ENCODE data around the gene TFCP2L1.
"Not testable (repeated sequence)": the region's sequence is repeated elsewhere in the genome, so short reads cannot be mapped to it uniquely, and the experiment has no call there.

The TFCP2L1 gene

GRCh38 chr2:121295911-121296650, 11.1 kb upstream of the TFCP2L1 start:
- DNase-seq (ENCODE audit: low read depth in 2 of 2), result no peak

GRCh38 chr2:121294881-121295840, 10.2 kb upstream of the TFCP2L1 start:
- DNase-seq (ENCODE audit: low read depth in 2 of 2), result no peak

- no peak for DNase-seq (ENCODE audit: low read depth in 2 of 2)
These were observed 8.7 kb upstream of the TFCP2L1 start for GRCh38 chr2:121293450-121294325.

- no peak for DNase-seq (ENCODE audit: low read depth in 2 of 2)
These were observed 6.2 kb upstream of the TFCP2L1 start for GRCh38 chr2:121291251-121291580.

- no peak for DNase-seq (ENCODE audit: low read depth in 2 of 2)
These were observed 4.3 kb upstream of the TFCP2L1 start for GRCh38 chr2:121289271-121289670.

- DNase-seq (ENCODE audit: low read depth in 2 of 2), result no peak
These were observed 3.6 kb upstream of the TFCP2L1 start for GRCh38 chr2:121288454-121289231.

- no peak for DNase-seq (ENCODE audit: low read depth in 2 of 2)
These were observed 3.0 kb upstream of the TFCP2L1 start for GRCh38 chr2:121287956-121288355.

- no peak for DNase-seq (ENCODE audit: low read depth in 2 of 2)
These were observed 2.3 kb upstream of the TFCP2L1 start for GRCh38 chr2:121287146-121287798.

GRCh38 chr2:121286506-121286905, 1.5 kb upstream of the TFCP2L1 start:
- no peak for DNase-seq (ENCODE audit: low read depth in 2 of 2)

- DNase-seq (ENCODE audit: low read depth in 2 of 2), result no peak
These were observed 924 bp upstream of the TFCP2L1 start for GRCh38 chr2:121285926-121286325.

- no peak for DNase-seq (ENCODE audit: low read depth in 2 of 2)
These were observed 1.1 kb downstream of the TFCP2L1 start for GRCh38 chr2:121283670-121284462.

GRCh38 chr2:121282800-121283385, 2.1 kb downstream of the TFCP2L1 start:
- no peak for DNase-seq (ENCODE audit: low read depth in 2 of 2)

GRCh38 chr2:121281694-121282093, 3.3 kb downstream of the TFCP2L1 start:
- no peak for DNase-seq (ENCODE audit: low read depth in 2 of 2)

GRCh38 chr2:121281107-121281506, 3.9 kb downstream of the TFCP2L1 start:
- no peak for DNase-seq (ENCODE audit: low read depth in 2 of 2)

- no peak for DNase-seq (ENCODE audit: low read depth in 2 of 2)
These were observed 5.4 kb downstream of the TFCP2L1 start for GRCh38 chr2:121279476-121280220.

- no peak for DNase-seq (ENCODE audit: low read depth in 2 of 2)
These were observed 8.7 kb downstream of the TFCP2L1 start for GRCh38 chr2:121276341-121276740.

GRCh38 chr2:121273116-121273515, 11.9 kb downstream of the TFCP2L1 start:
- no peak for DNase-seq (ENCODE audit: low read depth in 2 of 2)

GRCh38 chr2:121272596-121272995, 12.4 kb downstream of the TFCP2L1 start:
- no peak for DNase-seq (ENCODE audit: low read depth in 2 of 2)

- DNase-seq (ENCODE audit: low read depth in 2 of 2), result not testable (repeated sequence)
These were observed 15.6 kb downstream of the TFCP2L1 start for GRCh38 chr2:121269436-121269835.
